Uterus (tissue), 4 donors: Measurements from ENCODE around the gene PTGER2. TPM values are rescaled to one million over a fixed set of nuclear protein-coding genes. Genes with fewer than 3 reads are reported as not detected.

Experiments used
- DNase-seq, 2 donors: peaks; one replicate each; pipeline ENCODE4 v3.0.0-alpha.2; 2019 to 2020
- H3K27ac ChIP-seq, 2 donors: fragments of 200-600 bp; sonication (generic); 1 replicate in 1 of 2; 2 replicates in 1 of 2; pipeline ENCODE4 v1.5.1; 2016 to 2018
- H3K27me3 ChIP-seq, 2 donors: fragments of 200-600 bp; sonication (generic); one replicate each; pipeline ENCODE4 v1.5.1; 2018 to 2019; ENCODE audit warnings: control low read depth in 1 of 2
- H3K36me3 ChIP-seq, 2 donors: fragments of 200-600 bp; sonication (generic); one replicate each; pipeline ENCODE4 v1.5.1; 2019; ENCODE audit warnings: control low read depth in 1 of 2
- H3K4me1 ChIP-seq, 2 donors: fragments of 200-600 bp; sonication (generic); one replicate each; pipeline ENCODE4 v1.5.1; 2018 to 2019; ENCODE audit warnings: control low read depth in 1 of 2
- H3K4me3 ChIP-seq, 2 donors: fragments of 200-600 bp; sonication (generic); 1 replicate in 1 of 2; 2 replicates in 1 of 2; pipeline ENCODE4 v1.5.1; 2018 to 2019; ENCODE audit warnings: mild to moderate bottlenecking in 1 of 2
- H3K9me3 ChIP-seq, 2 donors: fragments of 200-600 bp; sonication (generic); one replicate each; pipeline ENCODE4 v1.5.1; 2019; ENCODE audit warnings: control low read depth in 1 of 2
- POLR2A ChIP-seq, 2 donors: fragments of 450-650 bp; IDR thresholded peaks; one replicate each; pipeline ENCODE4 v1.6.1; 2016; ENCODE audit warnings: antibody characterized with exemption in 2 of 2, mild to moderate bottlenecking in 1 of 2, moderate library complexity in 1 of 2
- intact Hi-C: fragments of 100-400 bp; cut with DNase I; formaldehyde crosslinking; loops from one replicate; pipeline ENCODE4 v1.15.1; 2023; ENCODE audit warnings: low total_unique reads
- total RNA-seq, 4 donors: library from RNA; depleted of rRNA in 3 of 4; stranded (reverse); fragments of >200 nt in 3 of 4; gene quantifications; one replicate each; pipeline versions ENCODE4 v1.1.0 to v1.2.4, GENCODE V29; 2014 to 2023
- TF ChIP-seq, protein P1 (sequence below), 4 experiments: fragments of 200-600 bp in 2 of 4; fragments of 450-650 bp in 2 of 4; sonication (generic) in 2 of 4; IDR thresholded peaks; one replicate each; pipeline ENCODE4 v1.5.1; 2016 to 2019; ENCODE audit warnings: antibody characterized with exemption in 4 of 4, mild to moderate bottlenecking in 2 of 4, moderate library complexity in 1 of 4
- donor health status: DM: yes; HTN: yes; CAD: no.

PTGER2 gene
- total RNA-seq, 4 donors from 2014 or later, result 1.5 to 7.1 (median 4.7) TPM

DNA sequence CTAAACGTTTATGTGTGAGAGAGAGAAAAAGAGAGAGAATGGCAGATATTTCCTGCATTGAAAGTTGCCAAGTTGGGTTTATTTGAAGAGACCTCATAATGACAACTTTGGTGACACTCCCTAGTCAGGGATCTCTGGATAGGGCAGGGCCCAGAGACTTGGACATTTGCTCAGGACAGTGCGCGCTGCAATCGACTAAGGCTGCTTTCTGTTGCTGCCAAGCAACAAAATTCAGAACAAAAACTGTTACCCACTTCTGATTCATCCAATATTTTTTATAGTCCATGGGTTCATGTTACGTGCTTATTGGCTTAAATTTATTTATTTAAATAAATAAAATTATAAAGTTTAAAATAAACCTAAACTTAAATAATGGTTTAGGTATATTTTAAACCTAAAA is 34.2 kb downstream of the PTGER2 start:
- TF ChIP-seq, protein P1, sequence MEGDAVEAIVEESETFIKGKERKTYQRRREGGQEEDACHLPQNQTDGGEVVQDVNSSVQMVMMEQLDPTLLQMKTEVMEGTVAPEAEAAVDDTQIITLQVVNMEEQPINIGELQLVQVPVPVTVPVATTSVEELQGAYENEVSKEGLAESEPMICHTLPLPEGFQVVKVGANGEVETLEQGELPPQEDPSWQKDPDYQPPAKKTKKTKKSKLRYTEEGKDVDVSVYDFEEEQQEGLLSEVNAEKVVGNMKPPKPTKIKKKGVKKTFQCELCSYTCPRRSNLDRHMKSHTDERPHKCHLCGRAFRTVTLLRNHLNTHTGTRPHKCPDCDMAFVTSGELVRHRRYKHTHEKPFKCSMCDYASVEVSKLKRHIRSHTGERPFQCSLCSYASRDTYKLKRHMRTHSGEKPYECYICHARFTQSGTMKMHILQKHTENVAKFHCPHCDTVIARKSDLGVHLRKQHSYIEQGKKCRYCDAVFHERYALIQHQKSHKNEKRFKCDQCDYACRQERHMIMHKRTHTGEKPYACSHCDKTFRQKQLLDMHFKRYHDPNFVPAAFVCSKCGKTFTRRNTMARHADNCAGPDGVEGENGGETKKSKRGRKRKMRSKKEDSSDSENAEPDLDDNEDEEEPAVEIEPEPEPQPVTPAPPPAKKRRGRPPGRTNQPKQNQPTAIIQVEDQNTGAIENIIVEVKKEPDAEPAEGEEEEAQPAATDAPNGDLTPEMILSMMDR (IDR thresholded peaks at IDR 0.05), result no peak
- TF ChIP-seq POLR2A (IDR thresholded peaks at IDR 0.05), result no peak
- Histone ChIP-seq H3K27ac (no peak overlapping the region), H3K27me3 (no peaks in the 10 kb centered on the region), H3K4me1 (peaks cover 5 to 11% of the 10 kb centered on the region in 2 donors), H3K36me3 (no peaks in the 10 kb centered on the region), H3K9me3 (no peaks in the 10 kb centered on the region), H3K4me3 (no peak overlapping the region)
- intact Hi-C loops, result no loop called here
- DNase-seq, result no peak

DNA sequence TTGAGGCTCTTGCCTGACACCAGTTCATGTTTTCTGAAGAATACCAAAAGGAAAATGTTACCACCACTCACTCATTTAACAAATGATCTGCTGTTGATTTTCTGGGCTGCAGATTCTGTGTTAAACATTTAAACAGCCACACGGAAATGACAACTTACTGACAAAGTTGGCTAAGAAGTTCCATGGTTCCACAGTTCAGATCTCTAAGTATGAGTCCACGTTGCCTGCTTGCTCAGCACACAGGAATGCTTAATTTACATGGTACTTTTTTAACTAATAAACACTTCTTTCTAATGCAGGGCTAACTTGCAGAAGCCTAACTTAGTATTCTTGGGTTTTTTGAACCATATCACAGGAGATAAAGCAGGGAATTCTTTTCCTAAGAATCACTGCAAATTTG is 34.7 kb downstream of the PTGER2 start:
- intact Hi-C loops, result no loop called here
- H3K4me1 ChIP-seq, result peaks cover 5 to 11% of the 10 kb centered on the region in 2 donors
- H3K4me3 ChIP-seq, result no peak overlapping the region
- no peaks in the 10 kb centered on the region for H3K27me3 ChIP-seq
- no peak overlapping the region for H3K27ac ChIP-seq
- DNase-seq, result no peak
- H3K36me3 ChIP-seq, result no peaks in the 10 kb centered on the region
- no peaks in the 10 kb centered on the region for H3K9me3 ChIP-seq
- TF ChIP-seq, protein P1 (IDR thresholded peaks at IDR 0.05), result no peak
- no peak for TF ChIP-seq POLR2A (IDR thresholded peaks at IDR 0.05)

DNA sequence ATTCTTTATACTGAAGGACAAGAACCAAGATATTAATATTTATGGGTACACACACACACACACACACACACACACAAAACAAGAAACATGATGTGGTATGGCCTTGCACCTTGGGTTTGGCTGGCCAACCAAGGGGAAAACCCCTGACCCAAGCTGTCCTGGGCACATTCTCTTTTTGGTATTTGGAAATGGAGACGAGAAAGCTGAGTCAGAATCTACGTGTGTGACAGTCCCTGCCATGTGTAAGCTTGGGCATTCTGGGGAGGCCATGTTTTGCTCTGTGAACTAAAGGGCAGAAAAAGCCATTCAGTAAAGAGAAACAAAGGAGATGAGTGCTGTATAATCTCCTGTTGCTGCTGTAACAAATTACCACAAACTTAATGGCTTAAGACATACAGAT is 35.6 kb downstream of the PTGER2 start:
- no peaks in the 10 kb centered on the region for H3K27me3 ChIP-seq

DNA sequence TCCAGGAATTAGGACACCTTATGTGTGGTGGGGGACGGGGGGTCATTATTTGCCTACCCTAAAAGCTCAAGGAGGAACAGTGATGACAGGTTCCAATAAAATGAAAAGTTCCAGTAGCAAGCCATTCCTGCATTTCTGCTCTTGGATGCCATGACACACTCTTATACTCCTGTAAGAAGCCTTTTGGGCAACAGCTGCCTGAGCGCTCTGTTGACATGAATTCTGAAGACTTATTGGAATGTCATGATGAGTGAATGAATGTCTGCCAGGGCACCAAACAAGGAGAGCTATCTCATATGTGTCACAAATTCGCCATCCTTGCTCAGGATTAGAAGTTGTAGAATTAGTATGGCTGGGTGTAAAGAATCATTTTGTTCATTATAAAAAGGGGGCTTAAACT is 36.3 kb downstream of the PTGER2 start:
- no peak for TF ChIP-seq POLR2A (IDR thresholded peaks at IDR 0.05)
- TF ChIP-seq, protein P1 (IDR thresholded peaks at IDR 0.05), result no peak
- Histone ChIP-seq H3K27me3 (no peaks in the 10 kb centered on the region), H3K4me1 (peaks cover 11 to 12% of the 10 kb centered on the region in 2 donors), H3K4me3 (no peak overlapping the region), H3K36me3 (no peaks in the 10 kb centered on the region), H3K27ac (peak overlapping the region in 1 of 2 donors; percentile 75), H3K9me3 (no peaks in the 10 kb centered on the region)
- DNase-seq, result no peak
- intact Hi-C loops, result no loop called here

More for the DNA sequence above, 35.6 kb downstream of the PTGER2 start:
- Histone ChIP-seq H3K27ac (no peak overlapping the region), H3K4me1 (peaks cover 8 to 11% of the 10 kb centered on the region in 2 donors), H3K9me3 (no peaks in the 10 kb centered on the region), H3K4me3 (no peak overlapping the region), H3K36me3 (no peaks in the 10 kb centered on the region)
- TF ChIP-seq POLR2A (IDR thresholded peaks at IDR 0.05), result no peak
- TF ChIP-seq, protein P1 (IDR thresholded peaks at IDR 0.05), result no peak
- no peak for DNase-seq
- intact Hi-C loops, result no loop called here

DNA sequence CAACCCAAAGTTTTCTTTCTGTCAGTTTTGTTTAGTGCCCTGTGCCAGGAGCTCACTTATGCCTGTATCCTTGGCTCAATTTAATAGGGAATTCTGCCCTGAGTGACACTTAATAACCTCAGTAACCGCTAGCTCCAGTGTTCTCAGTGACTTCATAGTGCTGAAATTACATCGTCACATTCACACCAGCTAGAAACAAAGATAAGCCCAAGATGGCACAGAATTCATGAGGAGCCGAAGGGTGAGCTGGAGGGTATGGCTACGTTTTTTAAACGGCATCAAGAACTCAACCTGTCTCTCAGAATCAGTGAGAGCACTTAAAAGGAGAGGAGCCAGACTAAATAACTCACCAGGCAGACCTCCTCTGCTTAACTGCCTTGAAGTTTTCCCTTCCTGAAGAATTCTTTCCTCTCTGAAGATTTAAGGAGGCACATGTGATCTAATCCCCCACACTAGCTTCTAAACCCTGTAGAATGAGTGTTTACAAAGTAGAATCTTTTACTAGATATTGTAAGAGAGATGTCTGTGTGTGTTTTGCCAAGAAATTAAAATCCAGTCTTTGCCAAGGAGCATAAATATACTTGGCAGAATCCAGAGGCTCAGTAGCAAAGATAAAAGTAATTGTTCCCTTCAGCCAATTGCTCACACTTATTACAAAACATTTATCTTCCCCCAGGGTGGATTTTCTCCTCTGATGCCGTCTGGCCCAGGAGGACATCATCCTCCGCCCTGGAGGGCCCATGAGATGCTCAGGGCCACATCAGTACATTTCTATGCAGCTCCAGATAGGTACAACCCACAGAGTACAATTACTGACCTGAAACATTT is 37.3 kb downstream of the PTGER2 start:
- intact Hi-C loops, result no loop called here
- peak overlapping the region; percentile 75 for H3K27ac ChIP-seq
- peak; percentile 54 to 76 for DNase-seq
- H3K36me3 ChIP-seq, result no peaks in the 10 kb centered on the region
- H3K4me3 ChIP-seq, result no peak overlapping the region
- no peaks in the 10 kb centered on the region for H3K27me3 ChIP-seq
- no peaks in the 10 kb centered on the region for H3K9me3 ChIP-seq
- TF ChIP-seq POLR2A (IDR thresholded peaks at IDR 0.05), result no peak
- TF ChIP-seq, protein P1 (IDR thresholded peaks at IDR 0.05), result no peak
- peaks cover 11 to 12% of the 10 kb centered on the region in 2 donors for H3K4me1 ChIP-seq
